OCI-LY1 (cell line): ENCODE results near the gene VAT1.

ENCODE experiments used
- H2AFZ ChIP-seq: fragments of 200-600 bp; sonication (generic), shearing (Covaris generic); 2 replicates; pipeline ENCODE4 v1.6.0; 2014; ENCODE audit warnings: antibody characterized with exemption, mild to moderate bottlenecking, low read length
- H3F3A ChIP-seq: fragments of 200-600 bp; sonication (generic), shearing (Covaris generic); 2 replicates; pipeline ENCODE4 v1.6.0; 2014; ENCODE audit warnings: mild to moderate bottlenecking, antibody characterized with exemption, low read length, moderate library complexity; ENCODE audit not compliant: insufficient read depth
- H3K27ac ChIP-seq: fragments of 200-600 bp; sonication (generic); 2 replicates; pipeline ENCODE4 v1.5.1; 2014; ENCODE audit warnings: low read length, mixed run types, mild to moderate bottlenecking, low read depth; ENCODE audit not compliant: poor library complexity, severe bottlenecking
- H3K27me3 ChIP-seq: fragments of 200-600 bp; sonication (generic); 2 replicates; pipeline ENCODE4 v1.6.0; 2014; ENCODE audit warnings: antibody characterized with exemption, mild to moderate bottlenecking, low read length, moderate library complexity; ENCODE audit not compliant: insufficient read depth
- H3K36me3 ChIP-seq: fragments of 200-600 bp; sonication (generic); 2 replicates; pipeline ENCODE4 v1.6.1; 2014; ENCODE audit warnings: mild to moderate bottlenecking, antibody characterized with exemption, low read length, moderate library complexity, mixed read lengths; ENCODE audit not compliant: insufficient read depth
- H3K4me1 ChIP-seq: fragments of 200-600 bp; sonication (generic); 2 replicates; pipeline ENCODE4 v1.5.1; 2014; ENCODE audit warnings: mild to moderate bottlenecking, low read length, moderate library complexity; ENCODE audit not compliant: insufficient read depth, severe bottlenecking
- H3K4me2 ChIP-seq: fragments of 200-600 bp; sonication (generic), shearing (Covaris generic); 2 replicates; pipeline ENCODE4 v1.6.1; 2014; ENCODE audit warnings: low read length
- H3K4me3 ChIP-seq: fragments of 200-600 bp; sonication (generic); 2 replicates; pipeline ENCODE4 v1.5.1; 2014; ENCODE audit warnings: low read length, low read depth, mild to moderate bottlenecking, mixed read lengths; ENCODE audit not compliant: poor library complexity, severe bottlenecking
- H3K79me2 ChIP-seq: fragments of 200-600 bp; shearing (Covaris generic); 2 replicates; pipeline ENCODE4 v1.6.1; 2016; ENCODE audit warnings: mixed run types, low read length, mixed read lengths; ENCODE audit not compliant: insufficient read depth
- H3K9ac ChIP-seq: fragments of 200-600 bp; sonication (generic), shearing (Covaris generic); 2 replicates; pipeline ENCODE4 v1.6.1; 2014; ENCODE audit warnings: mild to moderate bottlenecking, low read length, mixed read lengths
- H3K9me2 ChIP-seq: fragments of 200-600 bp; sonication (generic), shearing (Covaris generic); 2 replicates; pipeline ENCODE4 v1.6.1; 2014; ENCODE audit warnings: low read depth, mild to moderate bottlenecking, low read length, mixed read lengths
- H3K9me3 ChIP-seq: fragments of 200-600 bp; shearing (Covaris generic); 2 replicates; pipeline ENCODE4 v1.6.1; 2014; ENCODE audit warnings: low read length, mixed read lengths
- H4K20me1 ChIP-seq: fragments of 200-600 bp; sonication (generic), shearing (Covaris generic); 2 replicates; pipeline ENCODE4 v1.6.0; 2016; ENCODE audit warnings: mild to moderate bottlenecking, low read length; ENCODE audit not compliant: insufficient read depth
- EZH2 ChIP-seq: fragments of 200-600 bp; sonication (generic), shearing (Covaris generic); IDR thresholded peaks from 2 replicates; pipeline ENCODE4 v1.8.0; 2017; ENCODE audit warnings: borderline replicate concordance, mixed run types, mild to moderate bottlenecking, antibody characterized with exemption, low read length, moderate library complexity, mixed read lengths
- TF ChIP-seq, protein P1 (sequence below): fragments of 200-600 bp; sonication (generic), shearing (Covaris generic); IDR thresholded peaks from 2 replicates; pipeline ENCODE4 v1.5.1; 2017; ENCODE audit warnings: mild to moderate bottlenecking, antibody characterized with exemption, low read length, moderate library complexity, mixed read lengths

VAT1 gene

DNA sequence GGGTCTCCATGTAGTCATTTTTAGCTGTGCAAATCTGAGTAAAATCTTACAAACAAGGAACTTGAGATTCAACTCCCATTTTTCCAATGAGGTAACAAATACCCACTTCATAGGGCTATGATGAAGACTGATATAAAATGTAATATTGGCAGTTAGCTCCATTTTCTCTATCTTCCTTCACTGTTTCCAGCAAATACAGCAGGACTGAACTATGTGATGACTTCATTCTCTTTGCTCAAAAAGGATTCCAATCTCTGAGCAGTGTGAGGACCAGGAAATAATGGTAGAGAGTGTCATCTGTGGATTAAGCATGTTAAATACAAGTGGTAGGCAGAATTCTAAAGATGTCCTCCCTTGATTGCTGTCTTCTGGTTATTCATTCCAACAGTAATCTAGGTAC lies 21.1 kb upstream of the VAT1 start:
- H3K27me3 ChIP-seq, result no peaks in the 10 kb centered on the region
- H3K79me2 ChIP-seq, result no peaks in the 10 kb centered on the region
- H2AFZ ChIP-seq, result no peak overlapping the region
- no peaks in the 10 kb centered on the region for H3K9me3 ChIP-seq
- H3K9ac ChIP-seq, result no peak overlapping the region
- no peak overlapping the region for H3K4me2 ChIP-seq
- peaks cover 45% of the 10 kb centered on the region for H3K36me3 ChIP-seq
- H3K4me1 ChIP-seq, result no peaks in the 10 kb centered on the region
- H3K4me3 ChIP-seq, result no peak overlapping the region
- no peaks in the 10 kb centered on the region for H3F3A ChIP-seq
- H3K9me2 ChIP-seq, result no peaks in the 10 kb centered on the region
- H3K27ac ChIP-seq, result no peak overlapping the region
- no peaks in the 10 kb centered on the region for H4K20me1 ChIP-seq
- TF ChIP-seq EZH2, result no peak
- TF ChIP-seq, protein P1, sequence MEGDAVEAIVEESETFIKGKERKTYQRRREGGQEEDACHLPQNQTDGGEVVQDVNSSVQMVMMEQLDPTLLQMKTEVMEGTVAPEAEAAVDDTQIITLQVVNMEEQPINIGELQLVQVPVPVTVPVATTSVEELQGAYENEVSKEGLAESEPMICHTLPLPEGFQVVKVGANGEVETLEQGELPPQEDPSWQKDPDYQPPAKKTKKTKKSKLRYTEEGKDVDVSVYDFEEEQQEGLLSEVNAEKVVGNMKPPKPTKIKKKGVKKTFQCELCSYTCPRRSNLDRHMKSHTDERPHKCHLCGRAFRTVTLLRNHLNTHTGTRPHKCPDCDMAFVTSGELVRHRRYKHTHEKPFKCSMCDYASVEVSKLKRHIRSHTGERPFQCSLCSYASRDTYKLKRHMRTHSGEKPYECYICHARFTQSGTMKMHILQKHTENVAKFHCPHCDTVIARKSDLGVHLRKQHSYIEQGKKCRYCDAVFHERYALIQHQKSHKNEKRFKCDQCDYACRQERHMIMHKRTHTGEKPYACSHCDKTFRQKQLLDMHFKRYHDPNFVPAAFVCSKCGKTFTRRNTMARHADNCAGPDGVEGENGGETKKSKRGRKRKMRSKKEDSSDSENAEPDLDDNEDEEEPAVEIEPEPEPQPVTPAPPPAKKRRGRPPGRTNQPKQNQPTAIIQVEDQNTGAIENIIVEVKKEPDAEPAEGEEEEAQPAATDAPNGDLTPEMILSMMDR, result no peak

DNA sequence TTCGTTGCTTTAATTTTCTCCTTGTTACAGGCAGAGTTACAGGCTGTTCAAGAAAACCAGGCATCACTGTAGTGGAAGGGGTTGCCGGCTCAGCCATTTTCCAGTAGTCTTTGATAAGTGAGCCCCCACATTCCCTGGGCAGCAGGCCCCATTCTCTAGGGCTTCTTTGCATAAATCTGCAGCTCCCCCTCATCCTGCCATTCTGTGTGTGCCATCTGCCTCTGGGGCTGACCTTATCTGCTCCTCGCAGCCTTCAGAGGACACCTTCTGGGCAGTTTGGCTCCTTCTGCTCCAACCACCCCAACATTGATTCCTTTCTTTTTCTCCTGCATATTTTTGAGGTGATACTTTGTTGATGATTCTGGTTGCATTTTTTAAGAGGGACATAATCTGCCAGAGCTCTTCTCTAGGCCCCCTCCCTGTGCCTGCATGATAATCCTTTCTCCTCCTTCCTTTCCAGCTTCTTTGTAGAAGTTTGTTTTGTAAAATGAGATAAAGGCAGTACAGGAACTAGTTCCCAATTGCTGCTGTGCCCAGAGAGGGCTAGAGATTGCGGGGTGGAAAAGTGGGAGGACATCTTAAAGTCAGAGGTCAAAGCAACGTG lies 19.9 kb upstream of the VAT1 start:
- peaks cover 36% of the 10 kb centered on the region for H3K36me3 ChIP-seq
- H2AFZ ChIP-seq, result no peak overlapping the region
- H3K4me1 ChIP-seq, result no peaks in the 10 kb centered on the region
- TF ChIP-seq, protein P1, result no peak
- no peak for TF ChIP-seq EZH2
- no peaks in the 10 kb centered on the region for H3K9me3 ChIP-seq
- H3K27ac ChIP-seq, result no peak overlapping the region
- H3K9ac ChIP-seq, result no peak overlapping the region
- no peaks in the 10 kb centered on the region for H3K27me3 ChIP-seq
- no peaks in the 10 kb centered on the region for H3K9me2 ChIP-seq
- no peaks in the 10 kb centered on the region for H4K20me1 ChIP-seq
- H3K4me2 ChIP-seq, result no peak overlapping the region
- no peaks in the 10 kb centered on the region for H3F3A ChIP-seq
- no peaks in the 10 kb centered on the region for H3K79me2 ChIP-seq
- H3K4me3 ChIP-seq, result no peak overlapping the region

DNA sequence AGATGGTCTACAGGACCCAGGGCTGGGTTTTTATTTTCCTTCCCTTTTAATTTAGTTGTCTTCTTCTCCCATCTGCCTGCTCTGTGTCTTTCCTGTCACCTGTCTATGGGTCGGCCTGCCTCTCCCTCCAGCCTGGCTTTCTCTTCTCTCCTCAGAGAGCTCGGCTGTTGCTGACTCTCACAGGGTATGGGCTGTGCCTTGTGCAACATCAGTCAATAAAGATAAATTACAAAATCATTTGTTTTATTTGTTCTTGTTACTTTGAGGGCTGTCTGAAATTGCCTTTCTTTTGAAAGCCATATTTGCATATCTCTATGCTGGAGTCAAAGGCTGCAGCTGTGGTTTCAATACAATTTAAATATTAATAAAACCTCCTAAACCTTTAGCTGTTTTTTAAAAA lies 18.5 kb upstream of the VAT1 start:
- no peaks in the 10 kb centered on the region for H3K4me1 ChIP-seq
- no peak overlapping the region for H2AFZ ChIP-seq
- H3K9me3 ChIP-seq, result no peaks in the 10 kb centered on the region
- no peaks in the 10 kb centered on the region for H3F3A ChIP-seq
- no peaks in the 10 kb centered on the region for H3K27me3 ChIP-seq
- no peak overlapping the region for H3K9ac ChIP-seq
- H3K79me2 ChIP-seq, result no peaks in the 10 kb centered on the region
- peaks cover 28% of the 10 kb centered on the region for H3K36me3 ChIP-seq
- H3K4me3 ChIP-seq, result no peak overlapping the region
- TF ChIP-seq, protein P1, result no peak
- no peak for TF ChIP-seq EZH2
- H3K27ac ChIP-seq, result no peak overlapping the region
- no peaks in the 10 kb centered on the region for H4K20me1 ChIP-seq
- no peaks in the 10 kb centered on the region for H3K9me2 ChIP-seq
- no peak overlapping the region for H3K4me2 ChIP-seq
